Kidney (tissue), 14 donors: Measurements from ENCODE around the gene CUTA. TPM values are rescaled to one million over a fixed set of nuclear protein-coding genes. Genes with fewer than 3 reads are reported as not detected.

ENCODE experiments used
- DNase-seq, 5 donors: peaks; one replicate each; pipeline ENCODE4 v3.0.0-alpha.2; 2013 to 2020
- FAIRE-seq: peaks from 2 replicates; lab custom pipeline; 2012; peaks lifted over from hg19 to GRCh38; lab: Jason Lieb, UNC
- H3K27ac ChIP-seq, 2 donors: one replicate each; pipeline ENCODE4 v1.7.0; 2013; ENCODE audit warnings: low read depth in 2 of 2, low read length in 2 of 2, inconsistent platforms in 1 of 2
- H3K27me3 ChIP-seq: one replicate; pipeline ENCODE4 v1.7.1; 2013; ENCODE audit warnings: low read length, inconsistent platforms; ENCODE audit not compliant: control insufficient read depth, insufficient read depth
- H3K36me3 ChIP-seq, 3 donors: one replicate each; pipeline versions ENCODE4 v1.7.0 to v1.7.1; 2013; ENCODE audit warnings: low read length in 3 of 3, control low read depth in 1 of 3, inconsistent platforms in 1 of 3; ENCODE audit not compliant: insufficient read depth in 3 of 3, control insufficient read depth in 2 of 3
- H3K4me1 ChIP-seq, 3 donors: one replicate each; pipeline versions ENCODE4 v1.7.0 to v1.7.1; 2013; ENCODE audit warnings: low read length in 3 of 3, inconsistent platforms in 1 of 3, low read depth in 1 of 3; ENCODE audit not compliant: control insufficient read depth in 2 of 3, insufficient read depth in 2 of 3
- H3K4me3 ChIP-seq, 3 donors: one replicate each; pipeline versions ENCODE4 v1.7.0 to v1.8.1; 2013; ENCODE audit warnings: low read length in 3 of 3, control low read depth in 1 of 3, inconsistent platforms in 1 of 3
- H3K9ac ChIP-seq, 3 donors: one replicate each; pipeline versions ENCODE4 v1.7.0 to v1.7.1; 2013; ENCODE audit warnings: low read length in 3 of 3, control low read depth in 1 of 3, inconsistent platforms in 1 of 3
- H3K9me3 ChIP-seq, 3 donors: one replicate each; pipeline versions ENCODE4 v1.7.0 to v1.7.1; 2013; ENCODE audit warnings: low read length in 3 of 3, control low read depth in 1 of 3, inconsistent platforms in 1 of 3; ENCODE audit not compliant: control insufficient read depth in 2 of 3, insufficient read depth in 1 of 3
- CTCF ChIP-seq: IDR thresholded peaks from 3 replicates; pipeline ENCODE4 v1.5.1; 2012; ENCODE audit warnings: mild to moderate bottlenecking, moderate library complexity, borderline replicate concordance; ENCODE audit not compliant: insufficient read depth; ENCODE audit errors: extremely low read depth
- intact Hi-C: fragments of 100-400 bp; cut with DNase I; formaldehyde crosslinking; loops from one replicate; pipeline ENCODE4 v1.11.1; 2022
- polyA plus RNA-seq: library from polyadenylated mRNA; stranded (reverse); fragments of 350-450 nt; fragmentation: Illumina TruSeq; extraction: RNeasy Lipid Tissue Mini Kit (QIAGEN cat#74804); gene quantifications from one replicate; pipeline ENCODE4 v1.2.3, GENCODE V29; 2014; ENCODE audit warnings: low read depth, low replicate concordance; ENCODE audit not compliant: insufficient read depth
- total RNA-seq: library from RNA; stranded (reverse); fragmentation: NEBNext Ultra II Directional; extraction: Animal tissue kit (Norgen Biotek cat#: 25700); gene quantifications from one replicate; pipeline ENCODE4 v1.2.1, GENCODE V29; 2021
- donor health status: control.
- donor health status: control.
- donor health status: control.
- donor health status: control.
- donor health status: control.
- donor health status: DM: yes; HTN: yes; CAD: no.
- donor health status: Normal renal cell carcinoma (clear cell type).

Gene CUTA
- total and polyA plus RNA-seq, 2 donors from 2014 or later = 163 to 433 TPM

- peak in 2 of 5 donors; percentile 25 to 77 for DNase-seq
- Histone ChIP-seq H3K9ac (no peak overlapping the region), H3K9me3 (no peaks in the 10 kb centered on the region), H3K27ac (no peak overlapping the region), H3K36me3 (peaks cover 0 to 10% (median 4%) of the 10 kb centered on the region in 3 donors), H3K4me1 (peaks cover 6 to 29% (median 7%) of the 10 kb centered on the region in 3 donors), H3K27me3 (no peaks in the 10 kb centered on the region), H3K4me3 (no peak overlapping the region)
- TF ChIP-seq CTCF = no peak
- no peak for FAIRE-seq
- intact Hi-C loops = no loop called here
Measured at GRCh38 chr6:33431880-33432541, 14.1 kb upstream of the CUTA start.

- TF ChIP-seq CTCF = no peak
- H3K27ac ChIP-seq = no peak overlapping the region
Measured at GRCh38 chr6:33430991-33431879, 13.3 kb upstream of the CUTA start.

GRCh38 chr6:33430334-33430733, 12.4 kb upstream of the CUTA start:
- Histone ChIP-seq H3K27ac (no peak overlapping the region), H3K4me1 (peaks cover 6 to 30% (median 7%) of the 10 kb centered on the region in 3 donors), H3K27me3 (no peaks in the 10 kb centered on the region), H3K9ac (no peak overlapping the region), H3K9me3 (no peaks in the 10 kb centered on the region), H3K4me3 (no peak overlapping the region), H3K36me3 (no peaks in the 10 kb centered on the region)
- TF ChIP-seq CTCF = no peak
- intact Hi-C loops = no loop called here
- DNase-seq (no peak), FAIRE-seq (no peak)

More at GRCh38 chr6:33430991-33431879, 13.3 kb upstream of the CUTA start:
- H3K9me3 ChIP-seq = no peaks in the 10 kb centered on the region
- no peak for FAIRE-seq
- peak; percentile 83 to 92 (median 88) for DNase-seq
- H3K4me3 ChIP-seq = peak overlapping the region in 1 of 3 donors; percentile 16
- H3K36me3 ChIP-seq = peaks cover 0 to 6% (median 4%) of the 10 kb centered on the region in 3 donors
- H3K4me1 ChIP-seq = peaks cover 6 to 30% (median 7%) of the 10 kb centered on the region in 3 donors
- no peak overlapping the region for H3K9ac ChIP-seq
- intact Hi-C loops = no loop called here
- H3K27me3 ChIP-seq = no peaks in the 10 kb centered on the region
